H4 (cell line): Measurements from ENCODE around the gene LIM2. TPM values are rescaled to one million over a fixed set of nuclear protein-coding genes. Genes with fewer than 3 reads are reported as not detected.

ENCODE experiments used
- DNase-seq: peaks from one replicate; pipeline ENCODE4 v3.0.0-alpha.2; 2015; ENCODE audit warnings: low spot score
- total RNA-seq: library from RNA; depleted of rRNA; stranded (reverse); fragments of >200 nt; shearing (Covaris generic); gene quantifications from 2 replicates; pipeline ENCODE4 v1.2.3, GENCODE V29; 2014

LIM2 gene
- total RNA-seq, 1 experiment from 2014 or later: not detected

DNA sequence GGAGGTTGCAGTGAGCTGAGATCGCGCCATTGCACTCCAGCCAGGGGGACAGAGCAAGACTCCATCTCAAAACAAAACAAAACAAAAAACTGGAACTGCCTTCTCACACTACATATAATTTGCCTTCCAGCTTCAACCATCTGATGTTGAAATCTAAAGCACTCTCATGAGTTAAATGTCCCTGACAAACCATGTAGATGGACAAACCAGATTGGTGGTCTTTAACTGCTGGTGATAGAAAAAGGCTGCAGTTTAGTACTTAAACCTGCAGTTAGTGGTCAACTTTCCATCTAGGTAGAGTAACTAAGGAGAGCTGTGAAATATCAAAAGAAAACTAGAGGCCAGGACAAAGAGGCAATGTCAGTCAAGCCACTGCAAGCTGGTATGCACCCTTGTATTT lies 8.4 kb upstream of the LIM2 start:
- no peak for DNase-seq

DNA sequence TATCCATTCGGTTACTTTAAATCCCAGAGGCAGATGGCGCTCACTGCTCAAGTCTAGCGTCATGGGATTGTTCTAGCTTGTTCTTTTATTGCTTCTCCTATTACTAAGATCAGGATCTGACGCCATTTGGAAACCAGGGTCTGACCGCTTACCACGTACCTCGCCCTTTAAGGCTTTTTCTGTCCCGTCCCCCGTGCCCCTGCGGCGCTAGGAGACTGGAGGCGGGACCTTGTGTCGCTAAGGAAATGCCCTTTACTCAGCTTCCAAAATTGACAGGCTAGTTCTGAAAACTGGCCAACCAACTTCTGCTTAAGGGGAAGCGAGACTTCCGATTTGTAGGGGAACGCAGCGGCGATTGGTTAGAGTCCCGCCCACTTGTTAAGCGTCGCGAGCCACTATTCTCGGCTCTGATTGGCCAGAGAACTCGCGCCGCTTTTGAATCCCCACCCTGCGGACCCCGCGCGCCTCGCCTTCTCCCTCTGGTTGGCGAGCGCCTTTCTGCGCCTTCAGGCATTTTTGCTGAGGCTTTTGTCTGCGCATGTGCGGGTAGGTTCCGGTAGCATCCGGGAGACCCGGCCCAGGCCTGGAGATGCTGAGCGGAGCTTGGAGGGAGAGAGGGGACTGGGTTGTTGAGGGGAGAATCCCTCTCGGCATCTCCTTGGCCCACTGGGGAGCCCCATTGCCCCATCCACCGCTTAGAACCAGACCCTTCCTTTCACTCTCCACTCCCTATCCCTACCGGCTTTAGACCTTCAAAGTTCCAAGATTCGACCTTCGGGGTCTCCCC lies 6.5 kb upstream of the LIM2 start:
- peak; percentile 100 for DNase-seq

DNA sequence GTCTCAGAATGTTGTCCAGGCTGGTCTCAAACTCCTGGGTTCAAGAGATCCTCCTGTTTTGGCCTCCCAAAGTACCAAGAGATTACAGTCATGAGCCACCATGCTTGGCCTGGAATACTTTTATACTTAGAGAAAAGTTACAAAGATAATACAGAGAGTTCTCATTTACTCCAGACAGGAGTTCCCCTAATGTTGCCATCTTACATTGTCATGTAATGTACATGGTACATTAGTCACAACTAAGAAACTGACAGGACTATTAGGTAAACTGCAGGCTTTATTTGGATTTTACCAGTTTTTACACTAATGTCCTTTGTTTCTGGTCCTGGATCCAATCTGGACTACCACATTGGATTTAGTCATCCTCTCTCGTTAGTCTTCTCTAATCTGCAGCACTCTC lies 4.9 kb upstream of the LIM2 start:
- no peak for DNase-seq

DNA sequence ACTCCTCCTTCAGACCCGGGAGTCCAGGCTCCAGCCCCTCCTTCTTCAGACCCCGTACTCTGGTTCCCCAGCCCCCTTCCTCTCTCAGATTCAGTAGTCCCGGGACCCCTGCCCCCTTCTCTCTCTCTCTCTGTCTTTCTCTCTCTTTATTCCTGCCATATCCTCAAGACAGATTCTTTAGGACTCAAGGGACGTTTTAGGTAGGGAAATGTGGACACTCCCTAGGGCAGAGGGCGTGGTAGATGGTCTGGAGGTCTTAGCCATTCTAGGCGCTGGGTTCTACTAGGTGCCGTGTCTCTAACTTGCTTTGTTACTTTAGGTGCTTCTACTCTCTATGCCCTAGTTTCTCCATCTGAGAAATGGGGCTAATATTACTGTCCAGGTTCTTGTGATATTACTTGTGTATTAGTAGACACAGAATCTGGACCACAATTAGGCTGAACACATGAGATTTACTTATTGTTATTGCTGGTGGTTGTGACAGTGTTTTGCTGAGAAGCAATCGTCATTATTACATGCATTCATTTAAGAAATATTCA lies 3.4 kb upstream of the LIM2 start:
- no peak for DNase-seq

DNA sequence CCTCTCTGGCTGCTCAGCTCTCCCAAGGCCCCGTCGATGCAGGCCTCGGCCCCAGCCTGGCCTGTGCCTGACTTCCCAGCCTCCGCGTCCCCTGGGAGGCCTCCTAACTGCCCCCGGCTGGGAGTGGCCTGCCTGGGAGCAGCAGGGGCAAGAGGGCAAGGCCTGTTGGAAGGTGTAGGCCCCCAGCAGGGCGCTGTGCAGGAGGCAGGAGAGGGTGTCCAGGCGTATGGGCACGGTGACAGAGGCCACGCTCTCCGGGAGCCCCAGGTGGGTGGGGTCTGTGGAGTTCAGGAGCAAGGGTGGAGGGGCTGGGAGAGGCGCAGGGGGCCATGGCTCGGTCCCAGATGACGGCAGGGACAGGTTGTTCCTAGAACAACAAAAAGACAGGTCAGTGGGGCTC lies 1.4 kb upstream of the LIM2 start:
- no peak for DNase-seq

DNA sequence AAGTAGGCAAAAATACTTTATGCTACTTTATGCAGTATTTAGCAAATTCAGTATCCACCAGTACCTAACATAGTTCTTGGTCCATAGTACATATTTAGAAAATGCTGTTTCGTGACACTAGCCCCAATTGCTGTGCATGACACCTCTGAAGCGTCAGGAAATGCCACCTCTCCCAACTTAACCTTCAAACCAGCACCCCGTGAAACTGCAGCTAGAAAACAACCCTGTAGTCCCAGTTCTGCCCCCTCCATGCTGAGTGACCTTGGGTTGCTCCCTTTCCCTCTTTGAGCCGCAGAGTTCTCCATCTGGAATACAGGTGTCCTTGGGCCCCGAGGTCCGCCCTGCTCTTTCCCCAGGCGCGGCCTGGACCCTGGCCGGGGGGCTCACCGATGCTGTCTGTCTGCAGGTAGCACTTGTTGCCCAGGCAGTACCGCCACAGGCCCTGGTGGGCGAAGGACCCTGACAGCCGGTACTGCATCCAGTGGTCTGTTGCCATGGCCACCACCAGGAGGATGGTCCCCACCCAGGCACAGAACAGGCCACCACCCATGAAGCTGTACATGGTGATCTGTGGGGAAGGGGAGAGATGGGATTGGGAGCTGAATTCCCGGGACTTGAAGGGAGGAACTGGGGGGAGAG lies 773 bp downstream of the LIM2 start:
- no peak for DNase-seq

DNA sequence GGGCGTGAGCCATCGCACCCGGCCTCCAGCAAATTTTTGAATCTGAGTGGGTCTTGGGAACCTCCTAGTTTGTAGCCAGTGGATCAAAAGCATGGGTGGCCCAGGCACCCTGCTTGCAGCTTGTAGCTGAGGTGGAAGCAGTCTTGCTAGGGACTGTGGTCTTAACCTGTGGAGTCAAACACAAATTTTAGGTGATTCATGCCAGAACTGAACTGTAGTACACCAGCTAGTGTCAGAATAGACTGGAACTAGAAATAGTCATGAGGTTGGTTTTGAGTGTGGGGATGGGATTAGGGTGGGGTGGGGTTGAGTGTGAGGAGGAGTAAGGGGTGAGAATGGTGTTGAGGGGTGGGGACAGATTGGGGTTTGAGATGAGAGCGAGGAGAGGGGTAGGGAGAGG lies 5.8 kb downstream of the LIM2 start:
- DNase-seq: no peak

DNA sequence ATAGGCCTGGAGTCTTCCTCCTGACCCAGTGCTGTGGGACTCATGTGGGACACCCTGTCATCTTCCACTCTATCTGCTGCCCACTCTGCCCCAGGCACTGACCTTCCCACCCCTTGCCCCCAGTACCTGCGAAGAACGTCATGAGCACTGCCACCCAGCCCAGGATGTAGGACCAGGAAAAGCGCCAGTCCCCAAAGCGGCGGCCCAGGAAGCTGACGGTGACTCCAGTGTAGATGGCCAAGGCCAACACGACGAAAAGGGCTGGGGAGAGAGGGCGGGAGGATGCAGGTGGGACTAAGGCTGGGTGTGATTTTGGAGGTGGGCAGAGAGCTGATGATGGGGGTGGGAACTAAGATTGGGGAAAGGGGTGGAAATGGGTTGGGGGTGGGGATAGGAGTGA lies 7.4 kb downstream of the LIM2 start:
- no peak for DNase-seq

DNA sequence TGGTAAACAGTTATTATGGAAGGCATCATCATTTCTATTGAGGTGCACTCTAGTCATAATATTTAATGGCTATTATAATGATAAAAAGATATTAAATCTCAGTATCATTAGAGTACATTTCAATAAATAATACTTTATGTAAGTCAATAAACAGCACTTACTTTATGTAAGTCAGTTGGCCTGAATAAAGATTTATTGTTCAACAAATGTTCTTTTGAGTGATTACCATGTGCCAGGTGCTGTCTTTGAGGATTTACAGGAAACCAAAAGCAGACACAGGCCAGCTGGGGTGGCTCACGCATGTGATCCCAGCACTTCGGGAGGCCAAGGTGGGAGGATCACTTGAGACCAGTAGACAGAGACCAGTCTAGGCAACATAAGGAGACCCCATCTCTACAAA lies 10.4 kb downstream of the LIM2 start:
- no peak for DNase-seq

DNA sequence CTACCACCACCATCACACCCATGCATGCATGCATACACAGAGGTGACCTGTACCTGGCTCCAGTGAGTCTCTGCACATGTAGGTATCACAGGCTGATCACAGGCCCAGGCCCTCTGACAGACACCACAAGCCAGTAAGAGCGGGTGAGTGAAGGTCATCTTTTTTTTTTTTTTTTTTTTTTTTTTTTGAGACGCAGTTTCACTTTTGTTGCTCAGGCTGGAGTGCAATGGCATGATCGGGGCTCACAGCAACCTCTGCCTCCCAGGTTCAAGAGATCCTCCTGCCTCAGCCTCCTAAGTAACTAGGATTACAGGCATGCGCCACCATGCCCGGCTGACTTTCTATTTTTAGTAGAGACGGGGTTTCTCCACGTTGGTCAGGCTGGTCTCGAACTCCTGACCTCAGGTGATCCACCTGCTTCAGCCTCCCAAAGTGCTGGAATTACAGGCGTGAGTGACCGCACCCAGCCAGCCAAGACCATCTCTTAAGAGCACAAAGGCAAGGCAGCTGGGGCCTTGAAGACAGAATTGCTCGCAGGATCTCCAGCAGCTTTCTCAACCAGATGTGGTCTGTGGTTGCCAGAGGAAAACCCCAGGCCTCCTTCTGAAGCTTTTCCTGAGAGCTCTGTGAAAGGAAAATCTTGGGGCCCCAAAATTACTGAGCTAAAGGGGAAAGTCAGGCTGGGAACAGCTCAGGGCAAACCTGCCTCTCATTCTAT lies 12.1 kb downstream of the LIM2 start:
- no peak for DNase-seq

DNA sequence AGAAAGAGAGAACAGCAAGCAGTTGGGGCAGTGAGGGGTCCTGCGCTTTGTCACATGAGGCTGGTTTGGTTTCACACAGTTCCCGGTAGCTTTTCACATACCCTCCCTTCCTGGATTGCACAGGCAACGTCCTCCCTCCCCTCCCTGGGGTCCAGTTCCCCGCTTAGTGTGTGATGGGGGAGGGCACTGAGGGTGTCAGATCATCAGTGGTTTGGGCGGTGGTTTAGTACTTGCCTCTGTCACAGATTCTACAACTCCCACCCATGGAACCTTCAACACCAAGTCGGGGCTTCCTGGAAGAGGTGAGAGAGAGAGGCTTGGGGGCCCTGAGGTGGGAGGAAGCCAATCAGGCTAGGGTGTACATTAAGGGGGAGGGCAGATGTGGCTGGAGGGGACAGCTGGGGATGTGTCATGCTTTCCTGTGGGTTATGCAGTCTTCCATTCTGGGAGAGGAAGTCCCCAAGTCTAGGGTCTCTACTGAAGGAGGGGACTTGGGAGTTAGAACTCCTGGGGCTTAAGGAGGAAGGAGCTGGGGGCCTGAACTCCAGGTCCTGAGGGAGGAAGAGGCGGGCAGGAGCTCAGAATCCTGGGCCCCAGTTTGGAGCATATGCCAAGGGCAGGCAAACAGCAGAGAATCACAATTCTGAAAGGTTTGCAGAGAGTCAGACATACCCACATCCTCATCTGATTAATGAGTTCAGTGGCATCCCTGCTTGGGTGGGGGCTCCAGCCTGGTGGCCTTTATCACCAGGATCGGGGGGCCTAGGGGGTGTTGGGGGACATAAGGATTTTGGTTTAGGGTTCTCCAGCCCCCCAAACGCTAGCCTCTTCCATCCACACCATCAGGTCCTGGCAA lies 14.9 kb downstream of the LIM2 start, which contains the start of gene NKG7:
NKG7 (minus strand) TSS at position 6 of the 856 bp plus-strand sequence. CDS start 119 bp downstream, outside the sequence.
- DNase-seq: no peak

DNA sequence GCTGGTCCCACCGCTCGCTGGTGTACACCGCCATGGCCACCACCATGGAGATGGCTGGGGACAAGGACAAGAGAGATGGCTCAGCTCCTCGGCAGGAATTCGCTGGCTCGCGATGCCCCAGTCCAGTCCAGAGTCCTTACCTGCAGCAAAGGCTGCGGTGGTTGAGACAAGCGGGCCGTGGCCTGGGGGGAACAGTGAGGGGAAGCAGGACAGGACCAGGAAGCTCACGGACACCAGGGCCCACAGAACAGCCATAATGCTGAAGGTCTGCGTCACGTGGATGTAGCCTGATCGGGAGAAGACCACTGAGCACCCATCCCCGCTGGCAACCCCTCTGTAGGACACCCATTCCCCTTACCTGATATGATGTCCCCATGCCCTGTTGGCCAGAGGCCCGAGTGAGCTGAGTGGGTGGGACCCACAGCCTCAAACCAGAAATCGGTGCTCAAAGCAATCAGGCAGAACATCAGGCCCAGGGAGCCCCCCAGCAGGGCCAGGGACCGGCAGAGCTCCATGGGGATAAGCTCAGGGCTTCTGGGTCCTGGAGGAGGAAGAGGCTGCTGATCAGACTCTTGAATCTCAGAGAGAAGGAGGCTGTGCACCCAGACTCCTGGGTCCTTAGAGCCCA lies 15.6 kb downstream of the LIM2 start:
- DNase-seq: no peak

DNA sequence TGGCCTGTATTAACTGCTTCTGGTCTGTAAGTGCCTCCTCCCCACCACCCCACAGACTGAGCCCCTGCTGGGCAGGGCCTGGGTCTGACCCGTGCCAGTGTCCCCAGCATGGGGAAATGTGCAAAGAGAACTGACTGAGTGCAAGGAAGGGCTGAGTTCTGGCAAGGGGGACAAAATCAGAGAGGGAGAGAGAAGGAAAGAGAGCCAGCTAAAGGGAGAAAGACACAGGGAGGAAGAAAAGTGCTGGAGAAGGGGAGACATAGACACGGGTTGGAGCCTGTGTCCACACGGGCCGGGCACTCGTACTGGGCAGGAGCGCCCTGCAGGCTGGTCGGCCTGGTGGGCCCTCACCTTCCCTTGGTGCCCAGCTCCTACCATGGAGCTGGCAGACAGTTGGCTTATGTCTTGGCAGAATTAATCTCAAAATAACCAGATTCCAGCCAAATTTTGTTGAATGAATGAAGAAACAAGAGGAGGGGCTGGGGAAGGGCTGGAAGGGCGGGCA lies 16.5 kb downstream of the LIM2 start:
- no peak for DNase-seq

DNA sequence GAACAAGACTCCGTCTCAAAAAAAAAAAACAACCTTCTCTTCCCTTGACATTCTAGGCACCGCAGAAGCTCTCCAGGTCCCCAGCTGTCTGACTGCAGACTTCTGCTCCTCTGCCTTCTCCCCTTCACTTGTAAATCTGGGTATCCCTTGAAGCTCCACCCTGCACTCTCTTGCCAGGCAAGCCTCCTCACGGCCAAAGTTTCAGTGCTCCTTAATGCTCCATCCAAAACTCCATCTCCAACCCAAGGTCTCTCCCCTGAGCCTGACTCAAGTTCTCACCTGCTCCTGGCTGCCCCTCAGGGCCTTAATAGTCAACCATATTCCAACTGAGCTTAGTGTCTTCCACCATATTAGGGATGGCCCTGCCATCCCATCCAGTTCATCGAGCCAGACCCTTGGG lies 17.5 kb downstream of the LIM2 start:
- no peak for DNase-seq

DNA sequence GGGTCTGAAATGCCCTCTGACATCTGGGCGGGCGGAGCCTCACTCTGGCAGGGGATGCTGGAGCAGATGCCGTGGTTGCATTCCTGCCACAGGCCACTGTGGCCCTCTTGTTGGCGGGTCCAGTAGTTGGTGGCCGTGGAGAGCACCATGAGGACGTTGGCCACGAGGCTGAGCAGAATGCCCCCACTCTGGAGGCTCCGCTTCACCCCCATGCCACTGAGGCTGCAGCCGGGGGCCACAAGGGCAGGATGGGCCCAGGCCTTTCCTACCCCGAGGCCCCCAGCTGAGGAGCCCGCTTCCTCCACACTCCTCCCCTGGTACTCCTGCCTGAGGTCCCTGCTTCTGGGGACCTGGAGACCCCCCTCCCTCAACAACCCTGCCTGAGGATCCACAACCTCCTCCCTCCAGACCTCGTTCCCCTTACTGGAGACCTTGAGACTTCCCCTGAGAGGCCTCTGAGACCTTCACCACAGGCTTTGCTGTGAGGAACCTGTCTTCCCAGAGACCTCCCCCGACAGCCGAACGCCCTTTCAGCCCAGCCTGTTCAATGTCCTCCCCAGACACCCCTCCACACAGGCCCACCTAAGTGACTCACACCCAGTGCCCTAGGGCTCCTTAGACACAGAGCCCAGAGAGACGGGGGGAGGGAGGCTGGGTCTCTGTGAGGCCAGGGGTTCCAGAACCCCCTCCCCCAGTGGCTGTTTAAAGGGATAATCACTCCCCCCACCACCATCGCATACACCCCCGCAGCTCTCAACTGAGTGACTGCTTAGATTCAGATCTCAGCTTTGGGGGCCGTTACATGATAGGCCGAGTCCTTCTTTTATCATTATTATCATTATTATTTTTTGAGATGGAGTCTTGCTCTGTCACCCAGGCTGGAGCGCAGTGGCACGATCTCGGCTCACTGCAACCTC lies 19.1 kb downstream of the LIM2 start, which contains the start of gene CLDND2:
CLDND2 (minus strand) TSS at position 638 of the 917 bp plus-strand sequence; CDS start at position 212, 426 bp downstream.
- no peak for DNase-seq

DNA sequence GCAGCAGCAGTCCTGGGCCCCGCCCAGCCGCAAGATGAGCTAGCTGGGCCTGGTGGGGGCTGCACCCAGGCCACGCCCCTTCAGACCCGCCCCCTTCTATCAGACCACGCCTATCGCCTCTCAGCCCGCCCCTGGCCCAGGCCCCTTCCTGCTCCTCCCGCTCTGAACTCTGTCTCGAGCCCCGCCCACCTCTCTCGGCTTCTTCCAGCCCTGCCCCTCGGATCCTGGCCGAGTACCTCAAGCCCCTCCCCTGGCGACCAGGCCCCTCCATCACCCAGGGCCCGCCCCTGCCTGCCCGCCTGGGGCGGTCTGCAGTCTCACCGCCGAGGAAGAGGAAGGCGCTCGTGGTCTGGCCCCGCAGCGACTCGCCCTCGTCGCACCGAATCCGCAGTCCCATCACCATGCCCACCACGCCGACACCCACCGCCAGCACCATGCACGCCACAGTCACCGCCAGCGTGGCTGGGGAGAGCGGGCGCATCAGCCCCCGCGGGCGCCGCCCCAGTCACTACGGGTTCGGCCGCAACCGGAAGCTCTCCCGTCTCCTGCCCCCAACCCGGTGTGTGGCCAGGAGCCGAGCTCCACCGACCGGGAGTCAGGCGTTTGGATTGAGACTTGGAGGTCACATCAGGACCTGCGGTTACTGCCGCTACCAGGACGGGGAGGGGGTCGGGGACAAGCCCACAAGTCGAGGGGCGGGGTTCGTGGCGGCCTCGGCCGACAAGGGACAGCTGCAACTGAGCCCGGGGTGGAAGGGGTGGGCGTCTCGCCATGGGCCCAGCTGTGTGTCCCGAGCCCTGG lies 20.0 kb downstream of the LIM2 start:
- peak; percentile 99 for DNase-seq

DNA sequence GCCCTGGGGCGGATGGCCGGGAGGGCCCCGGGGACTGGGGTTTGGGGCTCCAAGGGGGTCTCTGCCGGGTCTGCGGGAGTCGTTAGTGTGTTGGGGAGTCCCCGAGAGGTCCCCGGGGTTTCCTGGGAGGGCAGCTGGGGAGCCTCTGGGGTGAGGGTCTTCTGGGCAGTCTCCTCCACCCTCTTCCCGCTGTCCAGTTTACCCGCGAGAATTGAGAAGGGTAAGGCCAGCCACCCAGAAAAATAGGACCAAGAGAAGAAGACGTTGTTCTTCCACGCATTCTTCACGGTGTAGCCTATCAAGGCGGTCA lies 20.6 kb downstream of the LIM2 start:
- no peak for DNase-seq

DNA sequence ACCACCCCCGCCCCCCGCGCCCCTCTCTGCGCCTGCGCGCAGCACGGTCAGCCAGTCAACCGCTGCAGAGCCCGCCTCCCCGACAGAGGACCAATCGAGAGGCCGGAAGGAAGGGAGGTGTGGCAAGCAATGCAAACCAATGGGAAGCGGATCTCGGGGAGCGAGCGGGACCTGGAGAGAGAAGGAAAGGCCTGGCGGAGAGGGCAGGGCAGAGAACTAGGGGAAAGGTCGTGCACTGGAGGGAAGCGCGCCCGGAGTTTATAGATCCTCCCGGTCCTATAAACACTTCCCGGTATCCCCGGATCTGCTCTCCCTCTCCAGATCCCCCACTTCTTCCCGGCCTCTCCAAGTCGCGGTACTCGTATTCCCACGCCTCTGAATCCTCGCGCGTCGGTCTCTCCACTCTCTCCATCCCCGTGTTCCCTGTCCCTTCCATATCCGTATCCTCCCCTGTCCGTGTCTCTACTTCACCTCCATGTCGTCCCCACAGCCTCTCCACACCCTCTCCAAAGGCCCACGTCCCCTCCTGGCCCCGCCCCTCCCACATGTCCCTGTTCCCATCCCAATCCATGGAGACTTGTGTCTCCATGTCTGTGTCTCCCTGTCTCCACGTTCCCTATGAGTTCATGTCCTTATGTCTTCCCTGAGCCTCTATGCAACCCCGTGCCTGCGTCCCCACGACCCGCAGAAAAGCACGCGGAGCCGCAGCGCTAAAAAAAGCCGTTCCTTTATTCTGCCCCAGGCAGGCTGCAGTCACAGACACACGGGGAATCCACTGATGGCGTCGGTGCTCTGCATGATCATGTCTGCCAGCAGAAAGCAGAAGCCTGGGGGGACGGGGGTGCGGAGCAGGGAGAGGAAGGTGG lies 21.2 kb downstream of the LIM2 start:
- peak; percentile 100 for DNase-seq
